ENCODE measurements around the gene CGB2. TPM values are rescaled to one million over a fixed set of nuclear protein-coding genes. Genes with fewer than 3 reads are reported as not detected.

Gene CGB2
- total RNA-seq, 1 donor, result not detected

DNA sequence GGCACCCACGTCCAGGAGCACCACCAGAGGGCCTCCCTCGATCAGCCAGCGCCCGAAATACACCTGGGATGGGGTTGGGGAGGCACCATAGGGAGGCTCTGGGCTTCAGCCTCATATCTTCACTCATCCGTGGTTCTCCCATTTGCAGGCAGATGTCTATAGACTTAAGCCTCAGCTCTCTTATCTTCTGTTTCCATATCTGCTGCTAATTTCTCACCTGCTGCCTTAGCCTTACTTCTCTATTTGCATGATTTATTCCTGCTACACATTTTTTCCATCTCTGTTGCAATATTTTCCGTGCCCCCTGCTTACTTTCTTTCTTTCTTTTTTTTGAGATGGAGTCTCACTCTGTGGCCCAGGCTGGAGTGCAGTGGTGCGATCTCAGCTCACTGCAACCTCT, 44.4 kb upstream of the CGB2 start:
- H3K79me2 ChIP-seq (ENCODE audit: insufficient read depth, low read length), result peaks cover 28% of the 10 kb centered on the region
- DNase-seq (ENCODE audit: insufficient read length, low spot score, missing footprints), result no peak
- H3K4me3 ChIP-seq (ENCODE audit: insufficient read depth, low read length), result no peak overlapping the region
- TF ChIP-seq, protein P1, sequence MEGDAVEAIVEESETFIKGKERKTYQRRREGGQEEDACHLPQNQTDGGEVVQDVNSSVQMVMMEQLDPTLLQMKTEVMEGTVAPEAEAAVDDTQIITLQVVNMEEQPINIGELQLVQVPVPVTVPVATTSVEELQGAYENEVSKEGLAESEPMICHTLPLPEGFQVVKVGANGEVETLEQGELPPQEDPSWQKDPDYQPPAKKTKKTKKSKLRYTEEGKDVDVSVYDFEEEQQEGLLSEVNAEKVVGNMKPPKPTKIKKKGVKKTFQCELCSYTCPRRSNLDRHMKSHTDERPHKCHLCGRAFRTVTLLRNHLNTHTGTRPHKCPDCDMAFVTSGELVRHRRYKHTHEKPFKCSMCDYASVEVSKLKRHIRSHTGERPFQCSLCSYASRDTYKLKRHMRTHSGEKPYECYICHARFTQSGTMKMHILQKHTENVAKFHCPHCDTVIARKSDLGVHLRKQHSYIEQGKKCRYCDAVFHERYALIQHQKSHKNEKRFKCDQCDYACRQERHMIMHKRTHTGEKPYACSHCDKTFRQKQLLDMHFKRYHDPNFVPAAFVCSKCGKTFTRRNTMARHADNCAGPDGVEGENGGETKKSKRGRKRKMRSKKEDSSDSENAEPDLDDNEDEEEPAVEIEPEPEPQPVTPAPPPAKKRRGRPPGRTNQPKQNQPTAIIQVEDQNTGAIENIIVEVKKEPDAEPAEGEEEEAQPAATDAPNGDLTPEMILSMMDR (IDR thresholded peaks at IDR 0.05; ENCODE audit: extremely low read depth, low read depth, low read length), result no peak
- peaks cover 15% of the 10 kb centered on the region for H4K20me1 ChIP-seq (ENCODE audit: insufficient read depth, low read length)
- H3K36me3 ChIP-seq (ENCODE audit: insufficient read depth, low read length), result peaks cover 35% of the 10 kb centered on the region
- H3K4me2 ChIP-seq (ENCODE audit: insufficient read depth, low read length), result no peak overlapping the region
- H3K9me3 ChIP-seq (ENCODE audit: low read depth, low read length), result no peaks in the 10 kb centered on the region
- no peak overlapping the region for H2AFZ ChIP-seq (ENCODE audit: low read length)
- no peaks in the 10 kb centered on the region for H3K27me3 ChIP-seq (ENCODE audit: insufficient read depth, low read length)
- peaks cover 12% of the 10 kb centered on the region for H3K4me1 ChIP-seq (ENCODE audit: insufficient read depth, low read length)
- H3K27ac ChIP-seq (ENCODE audit: low read depth, low read length), result no peak overlapping the region

DNA sequence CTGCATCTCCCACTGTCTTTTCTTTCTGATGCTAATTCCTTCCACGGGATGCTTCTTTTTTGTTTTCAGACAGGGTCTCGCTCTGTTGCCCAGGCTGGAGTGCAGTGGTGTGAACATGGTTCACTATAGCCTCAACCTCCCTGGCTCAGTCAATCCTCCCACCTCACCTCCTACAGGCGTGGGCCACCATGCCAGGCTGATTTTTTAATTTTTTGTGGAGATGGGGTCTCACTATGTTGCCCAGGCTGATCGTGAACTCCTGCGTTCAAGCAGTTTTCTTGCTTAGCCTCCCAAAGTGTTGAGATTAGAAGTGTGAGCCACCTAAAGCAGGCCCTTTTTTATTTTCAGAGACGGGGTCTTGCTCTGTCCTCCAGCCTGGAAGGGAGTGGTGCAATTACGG, 43.4 kb upstream of the CGB2 start:
- no peak for DNase-seq (ENCODE audit: insufficient read length, low spot score, missing footprints)

DNA sequence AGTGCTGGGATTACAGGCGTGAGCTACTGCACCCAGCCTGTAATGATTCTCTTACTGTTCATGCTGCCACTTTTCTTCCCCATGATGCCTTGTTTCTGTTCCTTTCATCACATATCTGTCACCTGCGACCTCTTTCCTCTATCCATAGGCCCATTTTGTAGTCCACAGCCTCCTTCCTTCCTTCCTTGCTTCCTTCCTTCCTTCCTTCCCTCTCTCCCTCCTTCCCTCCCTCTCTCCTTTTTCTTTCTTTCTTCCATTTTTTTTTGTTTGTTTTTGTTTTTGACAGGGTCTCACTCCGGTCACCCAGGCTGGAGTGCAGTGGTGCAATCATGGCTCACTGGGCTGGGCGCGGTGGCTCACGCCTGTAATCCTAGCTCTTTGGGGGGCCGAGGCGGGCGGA, 42.8 kb upstream of the CGB2 start:
- peaks cover 31% of the 10 kb centered on the region for H3K36me3 ChIP-seq (ENCODE audit: insufficient read depth, low read length)
- no peaks in the 10 kb centered on the region for H3K27me3 ChIP-seq (ENCODE audit: insufficient read depth, low read length)
- H3K27ac ChIP-seq (ENCODE audit: low read depth, low read length), result no peak overlapping the region
- peaks cover 15% of the 10 kb centered on the region for H4K20me1 ChIP-seq (ENCODE audit: insufficient read depth, low read length)
- TF ChIP-seq, protein P1 (IDR thresholded peaks at IDR 0.05; ENCODE audit: extremely low read depth, low read depth, low read length), result no peak
- H3K4me1 ChIP-seq (ENCODE audit: insufficient read depth, low read length), result peaks cover 16% of the 10 kb centered on the region
- peaks cover 38% of the 10 kb centered on the region for H3K79me2 ChIP-seq (ENCODE audit: insufficient read depth, low read length)
- no peak for DNase-seq (ENCODE audit: insufficient read length, low spot score, missing footprints)
- no peak overlapping the region for H2AFZ ChIP-seq (ENCODE audit: low read length)
- H3K4me3 ChIP-seq (ENCODE audit: insufficient read depth, low read length), result no peak overlapping the region
- H3K4me2 ChIP-seq (ENCODE audit: insufficient read depth, low read length), result no peak overlapping the region
- no peaks in the 10 kb centered on the region for H3K9me3 ChIP-seq (ENCODE audit: low read depth, low read length)

More for the DNA sequence above, 43.4 kb upstream of the CGB2 start:
- Histone ChIP-seq H3K27me3 (ENCODE audit: insufficient read depth, low read length) (no peaks in the 10 kb centered on the region), H4K20me1 (ENCODE audit: insufficient read depth, low read length) (peaks cover 15% of the 10 kb centered on the region), H3K36me3 (ENCODE audit: insufficient read depth, low read length) (peaks cover 31% of the 10 kb centered on the region), H3K4me3 (ENCODE audit: insufficient read depth, low read length) (no peak overlapping the region), H3K79me2 (ENCODE audit: insufficient read depth, low read length) (peaks cover 36% of the 10 kb centered on the region), H2AFZ (ENCODE audit: low read length) (no peak overlapping the region), H3K27ac (ENCODE audit: low read depth, low read length) (no peak overlapping the region), H3K4me1 (ENCODE audit: insufficient read depth, low read length) (peaks cover 16% of the 10 kb centered on the region), H3K4me2 (ENCODE audit: insufficient read depth, low read length) (no peak overlapping the region), H3K9me3 (ENCODE audit: low read depth, low read length) (no peaks in the 10 kb centered on the region)
- TF ChIP-seq, protein P1 (IDR thresholded peaks at IDR 0.05; ENCODE audit: extremely low read depth, low read depth, low read length), result no peak

DNA sequence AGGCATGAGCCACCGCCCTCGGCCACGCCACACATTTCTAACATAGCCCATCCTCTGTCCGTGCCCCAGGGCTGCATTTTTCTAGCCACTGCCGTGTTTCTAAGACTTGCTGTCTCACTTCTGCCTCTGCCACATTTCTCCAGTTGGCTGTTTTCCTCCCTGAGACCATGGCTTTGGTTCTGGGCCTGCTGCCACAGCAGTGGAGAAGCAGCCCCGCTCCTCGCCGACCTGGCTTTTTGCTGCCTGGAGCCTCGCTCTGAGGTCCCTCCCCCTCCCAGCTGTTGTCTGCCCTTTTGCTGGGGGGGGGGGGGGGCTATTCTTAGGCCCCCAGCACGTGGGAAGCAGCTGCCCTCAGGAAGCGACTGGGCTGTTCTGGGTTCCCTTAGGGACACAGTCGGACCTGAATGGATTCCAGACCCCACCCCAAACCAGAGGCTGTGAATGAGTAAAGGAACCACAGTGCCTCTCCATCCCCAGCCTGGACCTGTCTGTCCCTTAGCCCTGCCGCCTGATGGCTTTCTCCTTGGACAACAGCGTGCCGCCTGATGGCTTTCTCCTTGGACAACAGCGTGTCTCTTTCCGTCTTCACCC, 41.9 kb upstream of the CGB2 start:
- no peaks in the 10 kb centered on the region for H3K27me3 ChIP-seq (ENCODE audit: insufficient read depth, low read length)
- no peak overlapping the region for H2AFZ ChIP-seq (ENCODE audit: low read length)
- peaks cover 47% of the 10 kb centered on the region for H3K79me2 ChIP-seq (ENCODE audit: insufficient read depth, low read length)
- no peak overlapping the region for H3K4me2 ChIP-seq (ENCODE audit: insufficient read depth, low read length)
- no peak overlapping the region for H3K27ac ChIP-seq (ENCODE audit: low read depth, low read length)
- TF ChIP-seq, protein P1 (IDR thresholded peaks at IDR 0.05; ENCODE audit: extremely low read depth, low read depth, low read length), result no peak
- no peak overlapping the region for H3K4me3 ChIP-seq (ENCODE audit: insufficient read depth, low read length)
- H3K4me1 ChIP-seq (ENCODE audit: insufficient read depth, low read length), result peaks cover 25% of the 10 kb centered on the region
- DNase-seq (ENCODE audit: insufficient read length, low spot score, missing footprints), result peak; percentile 51
- H3K9me3 ChIP-seq (ENCODE audit: low read depth, low read length), result no peaks in the 10 kb centered on the region
- peaks cover 31% of the 10 kb centered on the region for H3K36me3 ChIP-seq (ENCODE audit: insufficient read depth, low read length)
- peaks cover 16% of the 10 kb centered on the region for H4K20me1 ChIP-seq (ENCODE audit: insufficient read depth, low read length)

Measured in osteoblast (primary cell).